Rectal smooth muscle tissue (tissue), 1 donor: ENCODE measurements around the gene DAB2.

Source experiments
- H3K27ac ChIP-seq: one replicate; pipeline ENCODE4 v1.7.0; 2013; ENCODE audit warnings: low read depth, low read length, inconsistent platforms
- H3K27me3 ChIP-seq: one replicate; pipeline ENCODE4 v1.7.0; 2013; ENCODE audit warnings: low read length; ENCODE audit not compliant: control insufficient read depth, insufficient read depth
- H3K36me3 ChIP-seq: one replicate; pipeline ENCODE4 v1.7.0; 2013; ENCODE audit warnings: low read length; ENCODE audit not compliant: control insufficient read depth, insufficient read depth
- H3K4me1 ChIP-seq: one replicate; pipeline ENCODE4 v1.7.0; 2013; ENCODE audit warnings: low read length; ENCODE audit not compliant: control insufficient read depth, insufficient read depth
- H3K4me3 ChIP-seq: one replicate; pipeline ENCODE4 v1.7.0; 2013; ENCODE audit warnings: low read length
- H3K9ac ChIP-seq: one replicate; pipeline ENCODE4 v1.7.0; 2013; ENCODE audit warnings: low read length

DAB2 gene

DNA sequence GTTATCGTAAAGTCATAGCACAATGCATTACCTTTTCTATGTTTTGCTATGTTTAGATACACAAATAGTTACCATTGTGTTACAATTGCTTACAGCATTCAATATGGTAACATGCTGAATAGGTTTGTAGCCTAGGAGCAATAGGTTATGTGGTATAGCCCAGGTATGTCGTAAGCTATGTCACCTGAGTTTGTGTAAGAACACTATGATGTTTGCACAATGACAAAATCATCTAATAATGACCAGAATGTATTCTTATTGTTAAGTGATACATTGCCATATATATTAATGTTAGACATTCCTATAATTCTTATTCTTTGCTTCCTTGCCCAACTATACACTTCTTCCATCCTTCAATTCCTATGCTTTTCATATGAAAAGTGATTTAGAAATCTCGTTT is 18.2 kb upstream of the DAB2 start:
- H3K27ac ChIP-seq = no peak overlapping the region
- no peaks in the 10 kb centered on the region for H3K36me3 ChIP-seq
- no peaks in the 10 kb centered on the region for H3K4me1 ChIP-seq
- H3K27me3 ChIP-seq = no peaks in the 10 kb centered on the region
- H3K9ac ChIP-seq = no peak overlapping the region
- no peak overlapping the region for H3K4me3 ChIP-seq

GRCh38 chr5:39441838-39442237 is 17.1 kb upstream of the DAB2 start:
- Histone ChIP-seq H3K27ac (no peak overlapping the region), H3K27me3 (no peaks in the 10 kb centered on the region), H3K9ac (no peak overlapping the region), H3K4me1 (peaks cover 2% of the 10 kb centered on the region), H3K4me3 (no peak overlapping the region), H3K36me3 (no peaks in the 10 kb centered on the region)

DNA sequence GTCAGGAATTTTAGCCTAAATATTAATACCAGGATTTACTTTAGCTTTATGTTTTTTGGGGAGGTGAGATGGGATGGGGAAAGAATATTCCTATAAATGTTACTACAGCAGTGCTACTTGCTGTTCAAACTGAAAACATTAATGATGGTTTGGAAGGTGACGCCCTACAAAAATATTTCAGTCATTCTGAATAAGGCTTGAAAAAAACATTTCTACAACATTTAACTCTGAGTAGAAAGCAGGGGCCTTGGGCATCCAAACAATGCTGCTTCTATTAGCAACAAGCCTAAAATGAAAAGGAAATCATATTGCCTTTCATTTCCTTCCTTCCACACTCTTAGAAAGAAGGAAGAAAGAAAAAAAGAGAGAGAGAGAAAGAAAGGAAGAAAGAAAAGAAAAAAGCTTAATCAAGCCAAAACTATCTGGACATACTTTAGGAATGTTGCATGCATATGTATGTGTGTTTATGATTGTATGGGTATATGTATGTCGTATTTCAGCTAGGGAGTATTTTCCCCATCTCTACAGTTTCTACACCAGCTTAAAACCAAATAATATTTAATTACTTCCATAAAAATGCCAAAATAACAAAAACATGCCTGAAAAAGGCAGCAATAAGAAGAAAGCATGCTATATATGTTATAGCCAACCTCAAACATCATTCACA is 16.3 kb upstream of the DAB2 start:
- H3K27ac ChIP-seq = peak overlapping the region; percentile 14
- H3K27me3 ChIP-seq = no peaks in the 10 kb centered on the region
- H3K4me1 ChIP-seq = peaks cover 2% of the 10 kb centered on the region

GRCh38 chr5:39440192-39440957 is 15.6 kb upstream of the DAB2 start:
- no peak overlapping the region for H3K9ac ChIP-seq
- peaks cover 2% of the 10 kb centered on the region for H3K4me1 ChIP-seq
- no peaks in the 10 kb centered on the region for H3K27me3 ChIP-seq
- no peaks in the 10 kb centered on the region for H3K36me3 ChIP-seq
- no peak overlapping the region for H3K4me3 ChIP-seq
- H3K27ac ChIP-seq = no peak overlapping the region

More for the DNA sequence above, 16.3 kb upstream of the DAB2 start:
- Histone ChIP-seq H3K4me3 (no peak overlapping the region), H3K36me3 (no peaks in the 10 kb centered on the region), H3K9ac (no peak overlapping the region)

DNA sequence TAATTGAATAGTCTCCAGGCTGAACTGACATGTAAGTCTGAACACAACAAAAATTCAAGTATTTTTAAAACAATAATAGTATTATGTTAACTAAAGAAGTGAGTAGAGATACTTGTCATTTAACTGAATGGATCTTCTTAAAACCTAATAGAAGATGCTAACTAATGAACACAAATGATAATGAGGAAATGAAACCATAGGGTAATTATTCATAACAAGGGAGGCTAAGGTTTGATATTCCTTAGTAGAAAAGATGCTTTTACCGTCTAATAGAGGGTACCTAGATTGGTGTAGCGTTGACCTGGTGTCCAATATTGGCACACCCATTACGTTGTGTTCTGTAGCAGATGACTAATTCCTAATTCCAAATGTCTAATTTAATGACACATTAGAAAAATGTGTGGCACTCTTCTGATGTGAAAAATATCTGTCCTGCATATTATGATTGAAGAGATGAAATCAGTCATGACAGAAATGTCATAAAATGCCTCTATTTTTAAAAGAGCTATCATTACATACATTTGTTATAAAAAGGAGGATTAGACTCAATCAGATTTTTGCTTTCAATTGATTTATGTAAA is 14.9 kb upstream of the DAB2 start:
- Histone ChIP-seq H3K27me3 (no peaks in the 10 kb centered on the region), H3K36me3 (no peaks in the 10 kb centered on the region), H3K27ac (no peak overlapping the region), H3K9ac (no peak overlapping the region), H3K4me3 (no peak overlapping the region), H3K4me1 (peaks cover 2% of the 10 kb centered on the region)

DNA sequence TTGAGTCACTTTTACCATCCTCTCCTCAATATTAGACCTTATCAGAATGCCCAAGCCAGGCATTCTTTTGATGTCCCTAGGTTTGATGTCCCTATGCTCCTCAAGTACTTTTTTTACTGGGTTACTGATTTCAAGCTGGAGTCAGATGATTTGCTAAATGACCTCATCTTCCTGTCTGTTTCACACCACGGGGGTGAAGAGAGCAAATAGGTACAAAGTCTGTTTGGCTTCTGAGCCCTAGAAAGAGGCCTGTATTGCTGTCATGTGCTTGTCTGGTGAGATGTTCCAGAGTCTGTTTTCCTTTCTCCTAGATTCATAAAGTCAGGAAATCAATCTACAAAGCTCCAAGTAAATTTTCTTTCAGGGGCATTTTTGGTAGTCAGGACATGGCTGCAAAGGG is 12.7 kb upstream of the DAB2 start:
- Histone ChIP-seq H3K27ac (no peak overlapping the region), H3K36me3 (no peaks in the 10 kb centered on the region), H3K4me1 (peaks cover 2% of the 10 kb centered on the region), H3K27me3 (no peaks in the 10 kb centered on the region), H3K4me3 (no peak overlapping the region), H3K9ac (no peak overlapping the region)

- no peak overlapping the region for H3K27ac ChIP-seq
- H3K9ac ChIP-seq = no peak overlapping the region
- no peaks in the 10 kb centered on the region for H3K27me3 ChIP-seq
- no peaks in the 10 kb centered on the region for H3K36me3 ChIP-seq
- peaks cover 2% of the 10 kb centered on the region for H3K4me1 ChIP-seq
- no peak overlapping the region for H3K4me3 ChIP-seq
Measured at GRCh38 chr5:39433848-39434247, 9.1 kb upstream of the DAB2 start.

DNA sequence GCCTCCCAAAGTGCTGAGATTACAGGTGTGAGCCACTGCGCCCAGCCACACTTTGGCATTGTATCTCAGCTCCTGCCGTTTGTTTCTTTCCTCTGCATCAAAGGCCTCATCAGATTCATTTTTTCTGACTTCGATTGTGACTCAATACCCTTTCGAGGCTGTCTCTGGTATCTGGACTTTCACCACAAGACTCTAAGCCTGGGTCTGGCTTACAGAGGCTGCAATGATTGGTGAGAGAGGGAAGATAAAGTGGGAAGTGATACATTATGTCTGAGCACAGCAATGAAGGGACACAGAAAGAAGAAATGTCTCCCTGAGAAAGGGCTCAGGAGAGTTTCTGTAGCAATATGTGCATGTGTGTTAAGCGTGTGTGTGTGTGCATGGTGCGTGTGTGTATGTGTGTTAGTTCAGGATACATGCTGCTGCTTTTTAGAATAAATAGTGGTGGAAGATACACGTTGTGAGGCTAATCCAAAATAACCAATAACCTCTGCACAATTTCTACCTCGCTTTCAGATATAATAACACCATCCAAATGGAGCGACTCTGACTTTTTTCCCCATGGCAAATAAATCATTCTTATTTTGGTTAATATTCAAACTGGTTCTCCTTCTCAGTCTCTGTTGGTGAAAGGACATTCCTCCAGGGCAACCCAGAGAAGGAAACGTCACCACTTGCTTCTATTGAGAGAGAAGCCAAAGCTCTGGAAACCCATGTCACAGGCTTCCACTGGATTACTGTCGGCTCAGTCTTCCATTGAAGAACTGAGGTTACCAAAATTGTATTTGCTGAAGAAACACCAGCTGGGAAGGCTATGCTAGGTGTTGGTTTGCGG is 8.1 kb upstream of the DAB2 start:
- Histone ChIP-seq H3K9ac (no peak overlapping the region), H3K4me3 (no peak overlapping the region), H3K27ac (no peak overlapping the region), H3K27me3 (no peaks in the 10 kb centered on the region), H3K36me3 (no peaks in the 10 kb centered on the region), H3K4me1 (peaks cover 2% of the 10 kb centered on the region)

DNA sequence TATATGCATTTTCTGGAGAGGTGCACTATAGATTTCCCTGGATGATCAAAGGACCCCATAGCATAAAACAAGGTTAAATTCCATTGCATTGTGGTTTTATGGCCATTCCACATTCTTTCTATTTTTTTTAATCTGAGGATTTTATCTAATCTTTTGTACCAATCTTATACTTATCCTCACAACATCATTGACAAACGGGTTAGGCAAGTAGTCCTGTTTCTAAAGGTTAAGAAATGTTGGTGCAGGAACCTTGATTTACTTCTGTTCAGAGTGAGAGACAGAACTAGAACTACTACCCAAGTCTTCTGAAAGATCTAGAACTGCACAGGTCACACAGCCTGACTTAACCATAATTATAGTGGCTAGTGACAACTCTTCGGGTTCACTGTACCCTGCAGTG is 5.7 kb upstream of the DAB2 start:
- no peaks in the 10 kb centered on the region for H3K36me3 ChIP-seq
- H3K9ac ChIP-seq = no peak overlapping the region
- no peak overlapping the region for H3K4me3 ChIP-seq
- H3K4me1 ChIP-seq = no peaks in the 10 kb centered on the region
- no peaks in the 10 kb centered on the region for H3K27me3 ChIP-seq
- no peak overlapping the region for H3K27ac ChIP-seq

DNA sequence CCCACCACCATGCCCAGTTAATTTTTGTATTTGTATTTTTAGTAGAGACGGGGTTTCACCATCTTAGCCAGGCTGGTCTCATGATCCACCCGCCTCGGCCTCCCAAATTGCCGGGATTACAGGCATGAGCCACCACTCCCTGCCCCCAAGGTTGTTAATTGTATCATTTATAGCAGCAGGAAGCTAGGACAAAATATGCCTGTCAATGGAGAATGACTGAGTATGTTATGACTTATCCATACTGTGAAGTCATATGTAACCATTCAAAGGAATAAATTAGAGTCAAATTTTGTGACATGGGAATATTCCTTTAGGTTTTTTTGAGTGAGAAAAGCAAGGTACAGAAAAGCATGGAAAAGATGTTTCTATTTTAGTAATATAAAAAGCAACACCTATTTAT is 3.9 kb upstream of the DAB2 start:
- no peaks in the 10 kb centered on the region for H3K36me3 ChIP-seq
- H3K9ac ChIP-seq = no peak overlapping the region
- no peaks in the 10 kb centered on the region for H3K4me1 ChIP-seq
- no peaks in the 10 kb centered on the region for H3K27me3 ChIP-seq
- no peak overlapping the region for H3K4me3 ChIP-seq
- H3K27ac ChIP-seq = no peak overlapping the region

- no peak overlapping the region for H3K9ac ChIP-seq
- no peaks in the 10 kb centered on the region for H3K27me3 ChIP-seq
- H3K4me3 ChIP-seq = no peak overlapping the region
- no peaks in the 10 kb centered on the region for H3K36me3 ChIP-seq
- H3K27ac ChIP-seq = no peak overlapping the region
- H3K4me1 ChIP-seq = peaks cover under 1% of the 10 kb centered on the region
Measured at GRCh38 chr5:39427633-39428032, 2.9 kb upstream of the DAB2 start.

DNA sequence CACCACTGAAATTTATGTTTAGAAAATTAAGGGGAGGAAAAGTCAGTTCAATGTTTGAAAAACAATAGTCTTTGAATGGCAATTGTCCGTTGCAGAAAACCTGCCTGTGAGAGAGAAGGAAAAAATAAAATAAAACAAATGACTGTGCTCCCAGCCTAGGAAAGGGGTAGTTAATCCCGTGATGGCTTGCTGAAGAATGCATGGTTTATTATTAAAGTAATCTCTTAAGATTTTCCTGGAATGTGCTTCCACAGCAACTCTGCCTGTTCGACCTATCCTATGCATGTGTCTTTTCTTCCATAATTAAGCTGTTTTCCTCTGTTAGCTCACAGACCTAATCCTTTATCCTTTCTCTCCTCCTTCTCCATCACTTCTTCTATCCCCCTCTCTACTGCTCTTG is 2.4 kb upstream of the DAB2 start:
- Histone ChIP-seq H3K9ac (no peak overlapping the region), H3K27ac (no peak overlapping the region), H3K4me1 (peaks cover 5% of the 10 kb centered on the region), H3K36me3 (no peaks in the 10 kb centered on the region), H3K27me3 (no peaks in the 10 kb centered on the region), H3K4me3 (no peak overlapping the region)
